AG04449 (cell line): ENCODE data around the gene PGM2L1.
A peak's percentile ranks its signal among the peaks of the same experiment; 100 is the strongest.

Experiments used
- CTCF ChIA-PET: fragments of 350-600 bp; formaldehyde crosslinking; extraction: SDS; loops from one replicate; lab custom pipeline; 2021; ENCODE audit warnings: antibody characterized with exemption; lab: Yijun Ruan, JAX
- POLR2A ChIA-PET: fragments of 400-600, 350-600 bp; formaldehyde crosslinking; extraction: SDS; loops from one replicate; lab custom pipeline; 2020; ENCODE audit warnings: antibody characterized with exemption, inconsistent platforms; lab: Yijun Ruan, JAX
- DNase-seq: peaks from one replicate; pipeline ENCODE4 v3.0.0-alpha.2; 2010; ENCODE audit warnings: low read depth, low spot score
- H3K4me3 ChIP-seq: 2 replicates; pipeline ENCODE4 v1.5.1; 2011; ENCODE audit warnings: low read depth, mild to moderate bottlenecking, control low read depth, low read length
- CTCF ChIP-seq: IDR thresholded peaks from one replicate; pipeline ENCODE4 v1.5.1; 2011; ENCODE audit warnings: mild to moderate bottlenecking, moderate library complexity, low read length, control low read depth, inconsistent platforms; ENCODE audit not compliant: insufficient read depth; ENCODE audit errors: missing control alignments

PGM2L1 gene

GRCh38 chr11:74327076-74327475 is 71.2 kb downstream of the PGM2L1 start:
- no peak for DNase-seq
- POLR2A ChIA-PET = no interaction called here
- no peak for TF ChIP-seq CTCF
- CTCF ChIA-PET = no interaction called here
- H3K4me3 ChIP-seq = no peak overlapping the region

GRCh38 chr11:74326665-74327064 is 71.6 kb downstream of the PGM2L1 start:
- POLR2A ChIA-PET = no interaction called here
- H3K4me3 ChIP-seq = no peak overlapping the region
- CTCF ChIA-PET = interaction anchor here (2.7 kb wide), 1 partner anchor 70 kb away, joined by 18 read pairs; no protein-coding TSS in a partner anchor
- no peak for DNase-seq
- no peak for TF ChIP-seq CTCF

GRCh38 chr11:74325649-74326645 is 72.3 kb downstream of the PGM2L1 start:
- ChIA-PET CTCF (interaction anchor here (1.1 to 2.7 kb wide), 3 partner anchors 10 to 70 kb away, joined by 3 to 18 read pairs (median 4); no protein-coding TSS in a partner anchor), POLR2A (interaction anchor here (0.8 kb wide), 1 partner anchor 41 kb away, joined by 3 read pairs; no protein-coding TSS in a partner anchor)
- peak; percentile 74 for DNase-seq
- TF ChIP-seq CTCF = no peak
- no peak overlapping the region for H3K4me3 ChIP-seq

GRCh38 chr11:74322667-74323066 is 75.6 kb downstream of the PGM2L1 start:
- no peak for DNase-seq
- CTCF ChIA-PET = interaction anchor here (0.8 to 8.3 kb wide), 8 partner anchors 10 to 106 kb away, joined by 3 to 110 read pairs (median 5); partner anchors contain the start of gene P4HA3
- POLR2A ChIA-PET = no interaction called here
- no peak for TF ChIP-seq CTCF
- no peak overlapping the region for H3K4me3 ChIP-seq

GRCh38 chr11:74321487-74322188 is 76.6 kb downstream of the PGM2L1 start:
- POLR2A ChIA-PET = no interaction called here
- no peak overlapping the region for H3K4me3 ChIP-seq
- CTCF ChIA-PET = interaction anchor here (0.6 to 8.3 kb wide), 23 partner anchors 8 to 361 kb away, joined by 3 to 110 read pairs (median 5); partner anchors contain the start of genes LIPT2, P4HA3 and PGM2L1
- no peak for DNase-seq
- TF ChIP-seq CTCF = peak; percentile 43
